GM23338 (cell line): Measurements from ENCODE around the gene PPP4R3A. TPM values are rescaled to one million over a fixed set of nuclear protein-coding genes. Genes with fewer than 3 reads are reported as not detected.

Experiments
- ATAC-seq: fragments of 200-7000 bp; cut with Tn5 transposase; 3 replicates; pipeline ENCODE4 v1.9.1; 2020
- DNase-seq: peaks from one replicate; pipeline ENCODE4 v3.0.0-alpha.2; 2015; ENCODE audit warnings: low spot score
- H2AFZ ChIP-seq: fragments of 200-600 bp; sonication (generic); 2 replicates; pipeline ENCODE4 v1.8.0; 2016; ENCODE audit warnings: antibody characterized with exemption, mild to moderate bottlenecking, moderate library complexity
- H3F3A ChIP-seq: fragments of 200-600 bp; sonication (generic); replicated peaks from 2 replicates; pipeline ENCODE4 v1.8.0; 2017; ENCODE audit warnings: antibody characterized with exemption, mixed run types, low read depth
- H3K27ac ChIP-seq: fragments of 200-600 bp; sonication (generic); 2 replicates; pipeline ENCODE4 v1.6.1; 2016; ENCODE audit warnings: low read depth
- H3K27me3 ChIP-seq: fragments of 200-600 bp; sonication (generic); 2 replicates; pipeline ENCODE4 v1.8.0; 2016; ENCODE audit warnings: mild to moderate bottlenecking, mixed run types, moderate library complexity; ENCODE audit not compliant: insufficient read depth
- H3K36me3 ChIP-seq: fragments of 200-600 bp; sonication (generic); 2 replicates; pipeline ENCODE4 v1.8.0; 2016; ENCODE audit warnings: mild to moderate bottlenecking; ENCODE audit not compliant: insufficient read depth
- H3K4me1 ChIP-seq: fragments of 200-600 bp; sonication (generic); 2 replicates; pipeline ENCODE4 v1.8.0; 2016; ENCODE audit warnings: mild to moderate bottlenecking, moderate library complexity; ENCODE audit not compliant: insufficient read depth
- H3K4me2 ChIP-seq: fragments of 200-600 bp; sonication (generic); 2 replicates; pipeline ENCODE4 v1.7.1; 2017; ENCODE audit warnings: mixed run types
- H3K4me3 ChIP-seq: fragments of 200-600 bp; sonication (generic); 2 replicates; pipeline ENCODE4 v1.6.1; 2016; ENCODE audit warnings: mixed run types
- H3K79me2 ChIP-seq: fragments of 200-600 bp; sonication (generic); replicated peaks from 2 replicates; pipeline ENCODE4 v1.8.0; 2017; ENCODE audit warnings: mild to moderate bottlenecking; ENCODE audit not compliant: insufficient read depth
- H3K9me2 ChIP-seq: fragments of 200-600 bp; sonication (generic); 2 replicates; pipeline ENCODE4 v1.8.0; 2017; ENCODE audit not compliant: insufficient read depth
- H4K20me1 ChIP-seq: fragments of 200-600 bp; sonication (generic); replicated peaks from 2 replicates; pipeline ENCODE4 v1.8.0; 2017; ENCODE audit warnings: mild to moderate bottlenecking; ENCODE audit not compliant: insufficient read depth
- H3K27ac Mint-ChIP-seq: 2 replicates; pipeline ENCODE4 v1.8.0; 2020; ENCODE audit warnings: inconsistent platforms, mild to moderate bottlenecking, moderate library complexity, mixed read lengths
- H3K27me3 Mint-ChIP-seq: 3 replicates; pipeline ENCODE4 v1.8.0; 2022; ENCODE audit warnings: low read depth, mild to moderate bottlenecking, moderate library complexity, mixed read lengths, inconsistent platforms; ENCODE audit not compliant: insufficient read depth, poor library complexity
- H3K36me3 Mint-ChIP-seq: 3 replicates; pipeline ENCODE4 v1.8.0; 2021; ENCODE audit warnings: low read depth, mild to moderate bottlenecking, inconsistent platforms, moderate library complexity, mixed read lengths
- H3K4me1 Mint-ChIP-seq: 3 replicates; pipeline ENCODE4 v1.8.0; 2020; ENCODE audit warnings: mild to moderate bottlenecking, inconsistent platforms, mixed read lengths
- H3K4me3 Mint-ChIP-seq: 3 replicates; pipeline ENCODE4 v1.8.0; 2021; ENCODE audit warnings: moderate library complexity, mild to moderate bottlenecking, inconsistent platforms, mixed read lengths
- H3K9me3 Mint-ChIP-seq: 3 replicates; pipeline ENCODE4 v1.8.0; 2020; ENCODE audit warnings: moderate library complexity, mild to moderate bottlenecking, inconsistent platforms, mixed read lengths
- EZH2phosphoT487 ChIP-seq: fragments of 200-600 bp; sonication (generic); IDR thresholded peaks from one replicate; pipeline ENCODE4 v1.8.1; 2018; ENCODE audit warnings: antibody characterized with exemption; ENCODE audit not compliant: unreplicated experiment
- POLR2AphosphoS5 ChIP-seq: IDR thresholded peaks from 2 replicates; pipeline ENCODE4 v1.6.1; 2016; ENCODE audit warnings: antibody characterized with exemption, low read depth
- STAT1 ChIP-seq: IDR thresholded peaks from one replicate; pipeline ENCODE4 v1.6.1; 2016; ENCODE audit warnings: antibody characterized with exemption; ENCODE audit not compliant: unreplicated experiment
- ZNF114 ChIP-seq: fragments of 250-450 bp; sonication (Bioruptor Pico); IDR thresholded peaks from 2 replicates; pipeline ENCODE4 v1.5.0; 2020; ENCODE audit warnings: mild to moderate bottlenecking, moderate library complexity
- polyA plus RNA-seq: library from polyadenylated mRNA; unstranded; fragments of >200 nt; fragmentation: Nextera tagmentation; extraction: Ambion mirVana; gene quantifications from 2 replicates; pipeline ENCODE4 v1.2.1, GENCODE V29; 2016
- total RNA-seq: library from RNA; depleted of rRNA; stranded (reverse); fragments of >200 nt; shearing (Covaris generic); gene quantifications from 2 replicates; pipeline ENCODE4 v1.2.3, GENCODE V29; 2014
- TF ChIP-seq, protein P1 (sequence below): fragments of 250-450 bp; sonication (Bioruptor Pico); IDR thresholded peaks from 2 replicates; pipeline ENCODE4 v1.5.0; 2020; ENCODE audit warnings: mild to moderate bottlenecking, moderate library complexity
- TF ChIP-seq, protein P2 (sequence below): IDR thresholded peaks from 2 replicates; pipeline ENCODE4 v1.6.1; 2016; ENCODE audit warnings: antibody characterized with exemption

Gene PPP4R3A
- total and polyA plus RNA-seq, 2 experiments from 2014 or later = 50.3 to 128 TPM

DNA sequence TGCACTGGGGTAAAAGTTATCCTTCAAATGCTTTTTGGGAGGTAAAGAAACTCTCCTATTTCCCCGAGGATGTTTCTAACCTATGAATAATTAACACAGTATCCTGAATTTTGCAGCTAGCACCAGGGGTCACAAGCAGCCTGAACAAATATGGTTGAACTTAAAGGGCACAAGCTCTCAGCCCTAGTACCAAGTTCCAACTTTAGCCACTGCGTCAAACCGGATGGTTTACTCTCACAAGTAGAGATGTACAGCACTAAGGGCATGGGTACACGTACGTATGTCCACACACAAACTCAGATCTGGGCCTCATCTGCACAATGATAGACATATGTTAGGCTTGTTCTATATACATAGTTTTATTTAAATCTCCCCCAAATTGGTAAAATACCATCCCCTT lies 97.2 kb downstream of the PPP4R3A start:
- Mint-ChIP-seq H3K27me3 (peaks cover 18% of the 10 kb centered on the region), H3K36me3 (peaks cover 44% of the 10 kb centered on the region), H3K4me1 (peaks cover 56% of the 10 kb centered on the region), H3K27ac (peak overlapping the region; percentile 76), H3K9me3 (no peaks in the 10 kb centered on the region), H3K4me3 (peak overlapping the region; percentile 6; the same call in 2 of the 3 replicates)
- ATAC-seq (no peak), DNase-seq (no peak)
- H2AFZ ChIP-seq = no peak overlapping the region
- H3K9me2 ChIP-seq = no peaks in the 10 kb centered on the region
- peaks cover 42% of the 10 kb centered on the region for H3K4me1 ChIP-seq
- H4K20me1 ChIP-seq = peaks cover 18% of the 10 kb centered on the region
- H3K36me3 ChIP-seq = no peaks in the 10 kb centered on the region
- H3K4me2 ChIP-seq = peak overlapping the region; percentile 48
- TF ChIP-seq, protein P1, sequence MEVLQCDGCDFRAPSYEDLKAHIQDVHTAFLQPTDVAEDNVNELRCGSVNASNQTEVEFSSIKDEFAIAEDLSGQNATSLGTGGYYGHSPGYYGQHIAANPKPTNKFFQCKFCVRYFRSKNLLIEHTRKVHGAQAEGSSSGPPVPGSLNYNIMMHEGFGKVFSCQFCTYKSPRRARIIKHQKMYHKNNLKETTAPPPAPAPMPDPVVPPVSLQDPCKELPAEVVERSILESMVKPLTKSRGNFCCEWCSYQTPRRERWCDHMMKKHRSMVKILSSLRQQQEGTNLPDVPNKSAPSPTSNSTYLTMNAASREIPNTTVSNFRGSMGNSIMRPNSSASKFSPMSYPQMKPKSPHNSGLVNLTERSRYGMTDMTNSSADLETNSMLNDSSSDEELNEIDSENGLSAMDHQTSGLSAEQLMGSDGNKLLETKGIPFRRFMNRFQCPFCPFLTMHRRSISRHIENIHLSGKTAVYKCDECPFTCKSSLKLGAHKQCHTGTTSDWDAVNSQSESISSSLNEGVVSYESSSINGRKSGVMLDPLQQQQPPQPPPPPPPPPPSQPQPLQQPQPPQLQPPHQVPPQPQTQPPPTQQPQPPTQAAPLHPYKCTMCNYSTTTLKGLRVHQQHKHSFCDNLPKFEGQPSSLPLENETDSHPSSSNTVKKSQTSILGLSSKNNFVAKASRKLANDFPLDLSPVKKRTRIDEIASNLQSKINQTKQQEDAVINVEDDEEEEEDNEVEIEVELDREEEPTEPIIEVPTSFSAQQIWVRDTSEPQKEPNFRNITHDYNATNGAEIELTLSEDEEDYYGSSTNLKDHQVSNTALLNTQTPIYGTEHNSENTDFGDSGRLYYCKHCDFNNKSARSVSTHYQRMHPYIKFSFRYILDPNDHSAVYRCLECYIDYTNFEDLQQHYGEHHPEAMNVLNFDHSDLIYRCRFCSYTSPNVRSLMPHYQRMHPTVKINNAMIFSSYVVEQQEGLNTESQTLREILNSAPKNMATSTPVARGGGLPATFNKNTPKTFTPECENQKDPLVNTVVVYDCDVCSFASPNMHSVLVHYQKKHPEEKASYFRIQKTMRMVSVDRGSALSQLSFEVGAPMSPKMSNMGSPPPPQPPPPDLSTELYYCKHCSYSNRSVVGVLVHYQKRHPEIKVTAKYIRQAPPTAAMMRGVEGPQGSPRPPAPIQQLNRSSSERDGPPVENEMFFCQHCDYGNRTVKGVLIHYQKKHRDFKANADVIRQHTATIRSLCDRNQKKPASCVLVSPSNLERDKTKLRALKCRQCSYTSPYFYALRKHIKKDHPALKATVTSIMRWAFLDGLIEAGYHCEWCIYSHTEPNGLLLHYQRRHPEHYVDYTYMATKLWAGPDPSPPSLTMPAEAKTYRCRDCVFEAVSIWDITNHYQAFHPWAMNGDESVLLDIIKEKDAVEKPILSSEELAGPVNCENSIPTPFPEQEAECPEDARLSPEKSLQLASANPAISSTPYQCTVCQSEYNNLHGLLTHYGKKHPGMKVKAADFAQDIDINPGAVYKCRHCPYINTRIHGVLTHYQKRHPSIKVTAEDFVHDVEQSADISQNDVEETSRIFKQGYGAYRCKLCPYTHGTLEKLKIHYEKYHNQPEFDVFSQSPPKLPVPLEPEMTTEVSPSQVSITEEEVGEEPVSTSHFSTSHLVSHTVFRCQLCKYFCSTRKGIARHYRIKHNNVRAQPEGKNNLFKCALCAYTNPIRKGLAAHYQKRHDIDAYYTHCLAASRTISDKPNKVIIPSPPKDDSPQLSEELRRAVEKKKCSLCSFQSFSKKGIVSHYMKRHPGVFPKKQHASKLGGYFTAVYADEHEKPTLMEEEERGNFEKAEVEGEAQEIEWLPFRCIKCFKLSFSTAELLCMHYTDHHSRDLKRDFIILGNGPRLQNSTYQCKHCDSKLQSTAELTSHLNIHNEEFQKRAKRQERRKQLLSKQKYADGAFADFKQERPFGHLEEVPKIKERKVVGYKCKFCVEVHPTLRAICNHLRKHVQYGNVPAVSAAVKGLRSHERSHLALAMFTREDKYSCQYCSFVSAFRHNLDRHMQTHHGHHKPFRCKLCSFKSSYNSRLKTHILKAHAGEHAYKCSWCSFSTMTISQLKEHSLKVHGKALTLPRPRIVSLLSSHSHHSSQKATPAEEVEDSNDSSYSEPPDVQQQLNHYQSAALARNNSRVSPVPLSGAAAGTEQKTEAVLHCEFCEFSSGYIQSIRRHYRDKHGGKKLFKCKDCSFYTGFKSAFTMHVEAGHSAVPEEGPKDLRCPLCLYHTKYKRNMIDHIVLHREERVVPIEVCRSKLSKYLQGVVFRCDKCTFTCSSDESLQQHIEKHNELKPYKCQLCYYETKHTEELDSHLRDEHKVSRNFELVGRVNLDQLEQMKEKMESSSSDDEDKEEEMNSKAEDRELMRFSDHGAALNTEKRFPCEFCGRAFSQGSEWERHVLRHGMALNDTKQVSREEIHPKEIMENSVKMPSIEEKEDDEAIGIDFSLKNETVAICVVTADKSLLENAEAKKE (CRISPR knock-in tag) = no peak
- TF ChIP-seq STAT1 = no peak
- H3K27ac ChIP-seq = peak overlapping the region; percentile 65
- peaks cover 13% of the 10 kb centered on the region for H3F3A ChIP-seq
- H3K27me3 ChIP-seq = no peaks in the 10 kb centered on the region
- H3K79me2 ChIP-seq = peaks cover 81% of the 10 kb centered on the region
- no peak overlapping the region for H3K4me3 ChIP-seq

DNA sequence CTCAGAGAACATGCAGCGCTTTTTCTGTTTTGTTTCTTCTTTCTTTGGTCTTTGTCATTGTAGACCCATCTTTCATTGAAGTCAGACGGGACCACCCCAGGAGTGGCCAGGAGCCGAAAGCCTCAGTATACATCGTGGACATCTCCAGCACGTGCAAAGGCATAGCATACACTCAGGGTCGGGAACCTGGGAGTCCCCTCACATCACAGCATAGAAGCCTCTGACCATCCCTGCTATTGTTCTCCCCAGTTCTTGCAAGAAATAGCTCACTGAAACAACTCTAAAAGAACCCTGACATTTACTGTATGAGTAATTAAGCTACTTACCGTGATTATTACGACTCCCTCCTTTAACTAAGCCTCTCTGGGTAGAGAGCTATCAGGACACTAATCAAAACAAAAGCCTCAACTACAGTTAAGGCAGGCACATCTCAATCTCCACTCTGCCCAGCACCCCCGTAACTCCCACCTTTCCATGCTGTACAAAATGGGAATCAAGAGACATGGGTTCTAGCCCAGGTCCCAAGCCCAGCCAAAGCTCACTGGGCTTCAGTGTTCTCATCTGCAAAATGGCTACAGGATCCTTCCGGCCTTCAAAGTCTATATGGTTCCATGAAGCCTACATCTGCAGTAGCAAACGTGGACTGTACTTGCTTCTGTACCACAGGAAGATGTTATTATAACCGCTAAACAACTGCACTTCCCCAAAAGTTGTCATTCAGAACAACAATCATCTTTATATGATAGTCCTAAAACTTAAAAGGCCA lies 99.2 kb downstream of the PPP4R3A start:
- Histone ChIP-seq H4K20me1 (peaks cover 25% of the 10 kb centered on the region), H3K9me2 (no peaks in the 10 kb centered on the region), H2AFZ (no peak overlapping the region), H3F3A (peaks cover 7% of the 10 kb centered on the region; the same call in 1 of the 2 replicates), H3K79me2 (peaks cover 92% of the 10 kb centered on the region), H3K27me3 (no peaks in the 10 kb centered on the region), H3K4me3 (no peak overlapping the region), H3K36me3 (no peaks in the 10 kb centered on the region), H3K4me1 (peaks cover 35% of the 10 kb centered on the region), H3K4me2 (no peak overlapping the region), H3K27ac (no peak overlapping the region)
- peaks cover 49% of the 10 kb centered on the region for H3K4me1 Mint-ChIP-seq
- no peaks in the 10 kb centered on the region for H3K9me3 Mint-ChIP-seq
- H3K27ac Mint-ChIP-seq = peak overlapping the region; percentile 6; the same call in 1 of the 2 replicates
- H3K36me3 Mint-ChIP-seq = peaks cover 56% of the 10 kb centered on the region
- peaks cover 17% of the 10 kb centered on the region for H3K27me3 Mint-ChIP-seq
- no peak overlapping the region for H3K4me3 Mint-ChIP-seq
- DNase-seq (no peak), ATAC-seq (no peak)
- TF ChIP-seq, protein P2, sequence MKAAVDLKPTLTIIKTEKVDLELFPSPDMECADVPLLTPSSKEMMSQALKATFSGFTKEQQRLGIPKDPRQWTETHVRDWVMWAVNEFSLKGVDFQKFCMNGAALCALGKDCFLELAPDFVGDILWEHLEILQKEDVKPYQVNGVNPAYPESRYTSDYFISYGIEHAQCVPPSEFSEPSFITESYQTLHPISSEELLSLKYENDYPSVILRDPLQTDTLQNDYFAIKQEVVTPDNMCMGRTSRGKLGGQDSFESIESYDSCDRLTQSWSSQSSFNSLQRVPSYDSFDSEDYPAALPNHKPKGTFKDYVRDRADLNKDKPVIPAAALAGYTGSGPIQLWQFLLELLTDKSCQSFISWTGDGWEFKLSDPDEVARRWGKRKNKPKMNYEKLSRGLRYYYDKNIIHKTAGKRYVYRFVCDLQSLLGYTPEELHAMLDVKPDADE = no peak
- TF ChIP-seq ZNF114 (no peak), POLR2AphosphoS5 (no peak), STAT1 (no peak), EZH2phosphoT487 (no peak)
